Ammon's horn (tissue), 1 donor: ENCODE results near the gene TUBB.
"Not testable (repeated sequence)": the region's sequence is repeated elsewhere in the genome, so short reads cannot be mapped to it uniquely, and the experiment has no call there.

ENCODE experiments used
- DNase-seq: peaks from one replicate; pipeline ENCODE4 v3.0.0-alpha.2; 2016; ENCODE audit warnings: low spot score

The TUBB gene

GRCh38 chr6:30738532-30738931 is 18.4 kb downstream of the TUBB start:
- DNase-seq, result no peak

- DNase-seq, result no peak
Measured at GRCh38 chr6:30740540-30740870, 20.4 kb downstream of the TUBB start.

- no peak for DNase-seq
Measured at GRCh38 chr6:30741063-30741779, 21.1 kb downstream of the TUBB start.

GRCh38 chr6:30741789-30742315 is 21.7 kb downstream of the TUBB start:
- DNase-seq, result peak; percentile 45

- DNase-seq, result peak; percentile 95
Measured at GRCh38 chr6:30742316-30743098, 22.4 kb downstream of the TUBB start, which contains the start of gene FLOT1. Gene FLOT1, minus strand, starts transcription at chr6:30742687. Its CDS starts 498 bp downstream, at chr6:30742189.

- peak; percentile 35 for DNase-seq
Measured at GRCh38 chr6:30743099-30744053, 23.2 kb downstream of the TUBB start.

GRCh38 chr6:30744054-30744805 is 24.1 kb downstream of the TUBB start, which contains the start of gene IER3:
Gene IER3, minus strand, starts transcription at chr6:30744547. Its CDS starts 29 bp downstream, at chr6:30744518.
- DNase-seq, result peak; percentile 82

GRCh38 chr6:30747300-30747687 is 27.1 kb downstream of the TUBB start:
- no peak for DNase-seq

- no peak for DNase-seq
Measured at GRCh38 chr6:30747902-30748769, 28.0 kb downstream of the TUBB start.

- no peak for DNase-seq
Measured at GRCh38 chr6:30748851-30749540, 28.8 kb downstream of the TUBB start.

GRCh38 chr6:30749554-30750378 is 29.6 kb downstream of the TUBB start:
- DNase-seq, result no peak

GRCh38 chr6:30750379-30750668 is 30.2 kb downstream of the TUBB start:
- no peak for DNase-seq

- peak; percentile 73 for DNase-seq
Measured at GRCh38 chr6:30752157-30752927, 32.2 kb downstream of the TUBB start.

- DNase-seq, result no peak
Measured at GRCh38 chr6:30754631-30755030, 34.5 kb downstream of the TUBB start.

GRCh38 chr6:30756405-30757003 is 36.4 kb downstream of the TUBB start:
- DNase-seq, result not testable (repeated sequence)

GRCh38 chr6:30757261-30757904 is 37.2 kb downstream of the TUBB start:
- no peak for DNase-seq

- DNase-seq, result no peak
Measured at GRCh38 chr6:30759575-30760239, 39.6 kb downstream of the TUBB start.
